ENCODE data around the gene SLC38A11. TPM values are rescaled to one million over a fixed set of nuclear protein-coding genes. Genes with fewer than 3 reads are reported as not detected.

SLC38A11 gene
- total and polyA plus RNA-seq, 2 of the 8 experiments (the other 6 are each of a cell fraction or from before 2014, with no cell fraction given), result not detected

- Histone ChIP-seq H3K18ac (ENCODE audit: extremely low read depth, low read length) (no peak overlapping the region), H3K27me3 (replicated peaks in 1 of 4; ENCODE audit: control insufficient read depth in 3 of 4, extremely low read depth in 1 of 4, insufficient read depth in 3 of 4, low read length in 3 of 4) (peaks cover 0 to 1% (median 0%) of the 10 kb centered on the region in 4 experiments; a peak in 1 of 7 replicates), H4K91ac (replicated peaks; ENCODE audit: insufficient read length, low read length) (no peak overlapping the region), H3K79me1 (ENCODE audit: low read depth, low read length) (no peaks in the 10 kb centered on the region), H4K8ac (ENCODE audit: extremely low read depth, insufficient read depth, low read length) (no peak overlapping the region), H4K5ac (ENCODE audit: insufficient read length, low read depth, low read length) (no peak overlapping the region), H2AFZ (ENCODE audit: low read length) (no peak overlapping the region), H2BK5ac (ENCODE audit: low read depth, low read length) (no peak overlapping the region), H2AK5ac (ENCODE audit: low read depth, low read length) (no peak overlapping the region), H3K4me1 (replicated peaks in 1 of 4; ENCODE audit: control insufficient read depth in 3 of 4, insufficient read depth in 4 of 4, low read length in 3 of 4) (no peaks in the 10 kb centered on the region), H3K23me2 (ENCODE audit: low read depth, low read length) (no peaks in the 10 kb centered on the region), H4K20me1 (replicated peaks in 1 of 2; ENCODE audit: control insufficient read depth in 1 of 2, insufficient read depth in 2 of 2, low read length in 2 of 2) (no peaks in the 10 kb centered on the region), H3K79me2 (ENCODE audit: control insufficient read depth in 1 of 2, insufficient read depth in 2 of 2, low read length in 2 of 2) (no peaks in the 10 kb centered on the region), H3K4me3 (ENCODE audit: extremely low read depth in 1 of 4, insufficient read depth in 2 of 4, low read depth in 3 of 4, low read length in 4 of 4) (no peak overlapping the region), H2BK15ac (ENCODE audit: low read length) (no peak overlapping the region), H2BK20ac (ENCODE audit: low read length) (no peak overlapping the region), H3K23ac (ENCODE audit: insufficient read length) (no peak overlapping the region), H3K4ac (replicated peaks; ENCODE audit: insufficient read length, low read depth, low read length) (no peak overlapping the region), H3K56ac (replicated peaks; ENCODE audit: insufficient read length, low read depth, low read length) (no peak overlapping the region), H3K9ac (replicated peaks in 1 of 4; ENCODE audit: extremely low read depth in 1 of 4, low read depth in 3 of 4, low read length in 3 of 4) (no peak overlapping the region), H3K36me3 (ENCODE audit: control insufficient read depth in 2 of 4, insufficient read depth in 4 of 4, low read length in 3 of 4) (no peaks in the 10 kb centered on the region), H3K4me2 (ENCODE audit: insufficient read depth in 1 of 2, low read depth in 2 of 2, low read length in 2 of 2) (no peak overlapping the region), H3K14ac (ENCODE audit: insufficient read length) (no peak overlapping the region), H3K9me3 (ENCODE audit: insufficient read depth in 2 of 2, low read depth in 1 of 2, low read length in 1 of 2) (no peaks in the 10 kb centered on the region), H2BK12ac (ENCODE audit: low read depth, low read length) (no peak overlapping the region), H2BK120ac (replicated peaks; ENCODE audit: low read depth, low read length) (no peak overlapping the region), H3K27ac (ENCODE audit: low read depth, low read length) (no peak overlapping the region)
- DNase-seq (ENCODE audit: low read depth in 1 of 2, low spot score in 2 of 2) (no peak), FAIRE-seq (no peak)
- ChIA-PET CTCF (ENCODE audit: partially characterized antibody) (interaction anchor here (0.9 to 1.1 kb wide), 2 partner anchors 14 to 335 kb away, joined by 3 read pairs; no protein-coding TSS in a partner anchor), POLR2A (ENCODE audit: partially characterized antibody) (no interaction called here)
- no peak for TF ChIP-seq POU5F1 (IDR thresholded peaks at IDR 0.05; ENCODE audit: low read depth, low read length)
- no peak for TF ChIP-seq CHD1 (IDR thresholded peaks at IDR 0.05; ENCODE audit: low read depth, low read length)
- no peak for TF ChIP-seq POLR2A (IDR thresholded peaks at IDR 0.05; ENCODE audit: control extremely low read depth in 1 of 2, low read depth in 2 of 2, low read length in 2 of 2)
- TF ChIP-seq TBP (IDR thresholded peaks at IDR 0.05; ENCODE audit: low read depth, low read length), result no peak
- TF ChIP-seq RBBP5 (IDR thresholded peaks at IDR 0.05; ENCODE audit: borderline replicate concordance, low read depth, low read length), result no peak
- TF ChIP-seq GABPA (IDR thresholded peaks at IDR 0.05; ENCODE audit: borderline replicate concordance, insufficient read depth, low read length), result no peak
- no peak for TF ChIP-seq RFX5 (IDR thresholded peaks at IDR 0.05; ENCODE audit: borderline replicate concordance, low read depth, low read length)
- no peak for TF ChIP-seq ATF3 (IDR thresholded peaks at IDR 0.05; ENCODE audit: insufficient read depth, low read depth, low read length)
Observed at GRCh38 chr2:164860694-164861042, 94.7 kb downstream of the SLC38A11 start.

Measured in H1 (cell line).